HUES64 (cell line): ENCODE results near the gene NFKB2.

Source experiments
- H3K27ac ChIP-seq: 2 replicates; pipeline ENCODE4 v1.7.0; 2013; ENCODE audit warnings: low read depth, low read length, inconsistent platforms
- H3K27me3 ChIP-seq: 2 replicates; pipeline ENCODE4 v1.6.1; 2013; ENCODE audit warnings: mild to moderate bottlenecking, low read length; ENCODE audit not compliant: insufficient read depth
- H3K36me3 ChIP-seq: 2 replicates; pipeline ENCODE4 v1.6.1; 2013; ENCODE audit warnings: mild to moderate bottlenecking, low read length; ENCODE audit not compliant: insufficient read depth
- H3K4me1 ChIP-seq: 2 replicates; pipeline ENCODE4 v1.6.1; 2013; ENCODE audit warnings: mild to moderate bottlenecking, low read length, moderate library complexity; ENCODE audit not compliant: insufficient read depth
- H3K4me3 ChIP-seq: 2 replicates; pipeline ENCODE4 v1.5.1; 2013; ENCODE audit warnings: mild to moderate bottlenecking, low read length, moderate library complexity
- H3K9ac ChIP-seq: 2 replicates; pipeline ENCODE4 v1.6.1; 2013; ENCODE audit warnings: mild to moderate bottlenecking, low read depth, low read length
- H3K9me3 ChIP-seq: 2 replicates; pipeline ENCODE4 v1.6.1; 2013; ENCODE audit warnings: low read depth, low read length; ENCODE audit not compliant: insufficient read depth
- WGBS: fragments of 150-250, 120-280 bp; methylation state at CpG from one replicate; pipeline ENCODE4 v1.1.7; 2013; ENCODE audit warnings: missing lambda C conversion rate; 5-methylcytosine and 5-hydroxymethylcytosine counted together

Gene NFKB2

DNA sequence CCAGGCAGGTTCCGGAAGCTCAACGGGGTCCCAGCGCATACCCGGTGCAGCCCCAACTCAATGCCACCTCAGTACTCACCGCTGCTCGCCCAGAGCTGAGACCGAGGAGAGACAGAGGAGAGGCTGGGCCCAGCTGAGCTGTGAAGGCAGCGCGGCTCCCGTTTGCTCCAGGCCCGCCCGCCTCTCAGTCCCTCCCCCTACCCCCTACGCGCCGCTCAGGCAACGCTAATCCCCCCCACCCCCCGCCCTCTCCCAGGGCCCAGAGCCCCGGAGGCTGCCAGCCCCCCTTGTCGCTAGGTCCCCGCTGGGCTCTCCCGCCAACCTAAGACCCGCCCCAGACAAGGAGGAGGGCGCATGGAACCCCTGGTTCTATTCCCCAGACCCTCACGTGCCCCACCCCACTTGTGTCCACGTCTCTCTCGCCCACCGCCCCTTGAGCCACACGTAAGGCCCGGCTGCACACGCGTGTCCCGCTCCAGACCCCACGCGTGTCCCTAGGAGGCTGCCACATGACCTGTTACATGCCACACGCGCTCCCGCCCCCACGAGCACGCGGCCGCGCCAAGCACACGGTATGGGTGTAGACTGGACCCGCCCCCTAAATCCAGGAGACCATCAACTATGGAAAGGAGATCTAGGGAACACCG is 23.2 kb downstream of the NFKB2 start, which contains the start of gene PSD:
Gene PSD (minus strand): TSS at position 164 of the 647 bp plus-strand sequence. CDS start 1,747 bp downstream, outside the sequence.
- H3K9me3 ChIP-seq = no peaks in the 10 kb centered on the region
- H3K9ac ChIP-seq = no peak within 1 kb of the TSS
- H3K36me3 ChIP-seq = peaks cover 8% of the 10 kb centered on the region
- H3K4me1 ChIP-seq = peaks cover 10% of the 10 kb centered on the region
- H3K4me3 ChIP-seq = peak within 1 kb of the TSS; percentile 72
- H3K27me3 ChIP-seq = peaks cover 12% of the 10 kb centered on the region
- peak within 1 kb of the TSS; percentile 57; the same call in 1 of the 2 replicates for H3K27ac ChIP-seq
- WGBS = under 1% methylated on average over 43 of the region's 45 CpGs

GRCh38 chr10:102419269-102420180 is 24.0 kb downstream of the NFKB2 start:
- Histone ChIP-seq H3K36me3 (peaks cover 16% of the 10 kb centered on the region), H3K4me1 (peaks cover 10% of the 10 kb centered on the region), H3K27ac (peak overlapping the region; percentile 57; the same call in 1 of the 2 replicates), H3K4me3 (peak overlapping the region; percentile 72), H3K9me3 (no peaks in the 10 kb centered on the region), H3K9ac (no peak overlapping the region), H3K27me3 (peaks cover 12% of the 10 kb centered on the region)
- WGBS = 1% methylated on average over 53 of the region's 54 CpGs

DNA sequence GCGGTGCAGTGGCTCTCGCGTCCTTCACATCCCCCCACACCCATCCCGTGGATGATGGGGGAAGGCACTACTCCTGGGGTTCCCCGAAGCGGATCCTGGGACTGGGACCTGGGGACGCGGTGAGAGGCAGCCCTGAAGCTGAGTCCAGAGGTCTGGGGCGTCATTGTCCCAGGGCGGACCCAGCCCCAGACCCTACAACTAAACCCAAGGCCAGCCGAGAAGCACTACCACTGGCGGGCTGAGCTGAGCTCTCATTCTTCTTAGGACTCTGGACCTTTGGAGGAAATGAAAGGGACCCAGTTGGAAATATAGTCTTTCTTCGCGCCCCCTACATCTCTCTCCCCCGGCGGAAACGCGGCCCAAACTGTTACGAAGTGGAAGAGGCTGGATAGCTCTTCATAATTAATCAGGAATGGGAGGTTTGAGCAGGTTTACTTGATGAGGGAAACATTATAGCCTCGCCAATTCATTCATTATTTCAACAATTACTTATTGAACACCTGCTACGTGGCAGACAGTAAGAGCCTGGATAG is 24.7 kb downstream of the NFKB2 start:
- peak overlapping the region; percentile 86; the same call in 1 of the 2 replicates for H3K27ac ChIP-seq
- under 1% methylated on average over 14 of the region's 21 CpGs for WGBS
- peaks cover 10% of the 10 kb centered on the region for H3K4me1 ChIP-seq
- H3K4me3 ChIP-seq = peak overlapping the region; percentile 72
- H3K9me3 ChIP-seq = no peaks in the 10 kb centered on the region
- H3K9ac ChIP-seq = 0 out of 2 replicates have a peak overlapping the region, but pooled peaks have one; percentile 78
- peaks cover 17% of the 10 kb centered on the region for H3K36me3 ChIP-seq
- H3K27me3 ChIP-seq = peaks cover 12% of the 10 kb centered on the region

- WGBS = under 1% methylated on average over 66 of the region's 66 CpGs
- Histone ChIP-seq H3K4me1 (peaks cover 10% of the 10 kb centered on the region), H3K9ac (peak within 1 kb of the TSS; percentile 78), H3K27ac (peak within 1 kb of the TSS; percentile 86; the same call in 1 of the 2 replicates), H3K9me3 (no peaks in the 10 kb centered on the region), H3K36me3 (peaks cover 17% of the 10 kb centered on the region), H3K4me3 (peak within 1 kb of the TSS; percentile 72), H3K27me3 (peaks cover 12% of the 10 kb centered on the region)
Observed at GRCh38 chr10:102420714-102421506, 25.4 kb downstream of the NFKB2 start, which contains the start of gene FBXL15. TSS of gene FBXL15 (plus strand) at chr10:102420836. CDS start at chr10:102421130, 294 bp downstream.

- H3K27me3 ChIP-seq = peaks cover 12% of the 10 kb centered on the region
Observed at GRCh38 chr10:102421507-102421756, 25.9 kb downstream of the NFKB2 start.

GRCh38 chr10:102421757-102422512 is 26.4 kb downstream of the NFKB2 start:
- Histone ChIP-seq H3K9me3 (no peaks in the 10 kb centered on the region), H3K27me3 (peaks cover 12% of the 10 kb centered on the region), H3K36me3 (peaks cover 17% of the 10 kb centered on the region), H3K27ac (no peak overlapping the region; the same call in 1 of the 2 replicates), H3K4me1 (peaks cover 10% of the 10 kb centered on the region), H3K9ac (peak overlapping the region; percentile 78), H3K4me3 (peak overlapping the region; percentile 72)
- 5% methylated on average over 62 of the region's 62 CpGs for WGBS

More at GRCh38 chr10:102421507-102421756, 25.9 kb downstream of the NFKB2 start:
- Histone ChIP-seq H3K4me3 (peak overlapping the region; percentile 72), H3K36me3 (peaks cover 17% of the 10 kb centered on the region), H3K9me3 (no peaks in the 10 kb centered on the region), H3K4me1 (peaks cover 10% of the 10 kb centered on the region), H3K27ac (peak overlapping the region; percentile 86; the same call in 1 of the 2 replicates), H3K9ac (peak overlapping the region; percentile 78)
- 1% methylated on average over 14 of the region's 14 CpGs for WGBS

- WGBS = 18% methylated on average over 28 of the region's 28 CpGs
- H3K27ac ChIP-seq = no peak overlapping the region
- H3K4me1 ChIP-seq = peaks cover 10% of the 10 kb centered on the region
- peaks cover 12% of the 10 kb centered on the region for H3K27me3 ChIP-seq
- H3K9me3 ChIP-seq = no peaks in the 10 kb centered on the region
- peaks cover 17% of the 10 kb centered on the region for H3K36me3 ChIP-seq
- H3K4me3 ChIP-seq = peak overlapping the region; percentile 72
- 0 out of 2 replicates have a peak overlapping the region, but pooled peaks have one; percentile 78 for H3K9ac ChIP-seq
Observed at GRCh38 chr10:102422545-102423129, 27.1 kb downstream of the NFKB2 start.

GRCh38 chr10:102423372-102423968 is 28.0 kb downstream of the NFKB2 start:
- Histone ChIP-seq H3K4me1 (peaks cover 6% of the 10 kb centered on the region), H3K27me3 (peaks cover 9% of the 10 kb centered on the region), H3K9me3 (no peaks in the 10 kb centered on the region), H3K9ac (no peak overlapping the region), H3K36me3 (peaks cover 17% of the 10 kb centered on the region), H3K27ac (no peak overlapping the region), H3K4me3 (no peak overlapping the region)
- WGBS = 95% methylated on average over 13 of the region's 13 CpGs

- 89% methylated on average over 9 of the region's 9 CpGs for WGBS
- H3K27ac ChIP-seq = no peak overlapping the region
- H3K9me3 ChIP-seq = no peaks in the 10 kb centered on the region
- H3K27me3 ChIP-seq = peaks cover 9% of the 10 kb centered on the region
- no peak overlapping the region for H3K9ac ChIP-seq
- peaks cover 17% of the 10 kb centered on the region for H3K36me3 ChIP-seq
- H3K4me1 ChIP-seq = peaks cover 6% of the 10 kb centered on the region
- H3K4me3 ChIP-seq = no peak overlapping the region
Observed at GRCh38 chr10:102424145-102424544, 28.6 kb downstream of the NFKB2 start.
